A549 (cell line): Measurements from ENCODE around the gene SIGLEC7. TPM values are rescaled to one million over a fixed set of nuclear protein-coding genes. Genes with fewer than 3 reads are reported as not detected.

ENCODE experiments used
- ATAC-seq, 2 experiments: fragments of 200-7000 bp in 1 of 2; fragments of >200 bp in 1 of 2; cut with Nextera tagmentation in 1 of 2; cut with Tn5 transposase in 1 of 2; 3 replicates each; pipeline versions ENCODE4 v1.8.0 to v1.9.1; 2018 to 2020; ENCODE audit warnings: mild to moderate bottlenecking in 1 of 2, moderate library complexity in 1 of 2
- CTCF ChIA-PET: fragments of 300-600 bp; sonication (Branson Sonifier 250); formaldehyde crosslinking; extraction: SDS; loops from one replicate; lab custom pipeline; 2021; ENCODE audit warnings: antibody characterized with exemption, inconsistent platforms; lab: Yijun Ruan, JAX
- POLR2A ChIA-PET: fragments of 350-600 bp; formaldehyde crosslinking; extraction: SDS; loops from one replicate; lab custom pipeline; 2021; ENCODE audit warnings: antibody characterized with exemption, inconsistent platforms; lab: Yijun Ruan, JAX
- DNase-seq, 2 experiments: peaks; one replicate each; pipeline versions ENCODE4 v3.0.0 to v3.0.0-alpha.2; 2011 to 2016; ENCODE audit warnings: low read depth in 1 of 2, low spot score in 1 of 2
- FAIRE-seq: peaks from 2 replicates; lab custom pipeline; 2011; peaks lifted over from hg19 to GRCh38; lab: Jason Lieb, UNC
- H3K27ac ChIP-seq, 2 experiments: fragments of >200 bp; sonication (Bioruptor Twin); formaldehyde crosslinking; 3 replicates each; pipeline ENCODE4 v1.5.1; 2016 to 2017
- H3K4me1 ChIP-seq: fragments of >200 bp; sonication (Bioruptor Twin); formaldehyde crosslinking; 3 replicates; pipeline ENCODE4 v1.6.1; 2016
- H3K4me2 ChIP-seq: fragments of >200 bp; sonication (Bioruptor Twin); formaldehyde crosslinking; 3 replicates; pipeline ENCODE4 v1.6.1; 2016
- H3K4me3 ChIP-seq: fragments of >200 bp; sonication (Bioruptor Twin); formaldehyde crosslinking; 3 replicates; pipeline ENCODE4 v1.5.1; 2016
- H3K9me3 ChIP-seq: fragments of >200 bp; sonication (Bioruptor Twin); formaldehyde crosslinking; 3 replicates; pipeline ENCODE4 v1.6.1; 2016
- ATOH8 ChIP-seq: fragments of 250-450 bp; sonication (Bioruptor Pico); IDR thresholded peaks from 2 replicates; pipeline ENCODE4 v1.5.0; 2020; ENCODE audit warnings: low read depth, mild to moderate bottlenecking, moderate library complexity
- BCL3 ChIP-seq: fragments of >200 bp; sonication (Bioruptor Twin); formaldehyde crosslinking; IDR thresholded peaks from 3 replicates; pipeline ENCODE4 v1.6.1; 2016
- CBX2 ChIP-seq: fragments of 200-600 bp; sonication (generic); IDR thresholded peaks from 2 replicates; pipeline ENCODE4 v1.6.1; 2016; ENCODE audit warnings: low read depth, mild to moderate bottlenecking, borderline replicate concordance
- CBX8 ChIP-seq: fragments of 200-600 bp; sonication (generic); IDR thresholded peaks from 2 replicates; pipeline ENCODE4 v1.6.1; 2016
- CEBPB ChIP-seq, 2 experiments: fragments of >200 bp in 1 of 2; sonication (Bioruptor Twin) in 1 of 2; formaldehyde crosslinking in 1 of 2; IDR thresholded peaks; 2 replicates each; pipeline ENCODE4 v1.6.1; 2012 to 2016
- CHD4 ChIP-seq: fragments of 200-600 bp; sonication (generic); IDR thresholded peaks from 2 replicates; pipeline ENCODE4 v1.6.1; 2016; ENCODE audit warnings: antibody characterized with exemption, mild to moderate bottlenecking, borderline replicate concordance
- EHF ChIP-seq: fragments of 250-450 bp; sonication (Bioruptor Pico); IDR thresholded peaks from 2 replicates; pipeline ENCODE4 v1.5.0; 2020; ENCODE audit warnings: mild to moderate bottlenecking
- FOSL2 ChIP-seq, 2 experiments: fragments of 450-650 bp in 1 of 2; fragments of >200 bp in 1 of 2; sonication (Bioruptor Twin) in 1 of 2; formaldehyde crosslinking; IDR thresholded peaks; 2 replicates each; pipeline versions ENCODE4 v1.5.0 to v1.6.1; 2016 to 2020; ENCODE audit warnings: mild to moderate bottlenecking in 1 of 2, moderate library complexity in 1 of 2
- FOXS1 ChIP-seq: fragments of 250-450 bp; sonication (Bioruptor Pico); IDR thresholded peaks from 2 replicates; pipeline ENCODE4 v1.5.0; 2020; ENCODE audit warnings: mild to moderate bottlenecking, moderate library complexity
- HEYL ChIP-seq: fragments of 250-450 bp; sonication (Bioruptor Pico); IDR thresholded peaks from 2 replicates; pipeline ENCODE4 v1.8.0; 2021; ENCODE audit warnings: mild to moderate bottlenecking, moderate library complexity
- HMGXB4 ChIP-seq: fragments of 250-450 bp; sonication (Bioruptor Pico); IDR thresholded peaks from 2 replicates; pipeline ENCODE4 v1.5.0; 2021; ENCODE audit warnings: mild to moderate bottlenecking, moderate library complexity, borderline replicate concordance
- HOXA7 ChIP-seq: fragments of 250-450 bp; sonication (Bioruptor Pico); IDR thresholded peaks from 2 replicates; pipeline ENCODE4 v1.5.0; 2020; ENCODE audit warnings: mild to moderate bottlenecking, moderate library complexity
- HOXB13 ChIP-seq: fragments of 250-450 bp; sonication (Bioruptor Pico); IDR thresholded peaks from 2 replicates; pipeline ENCODE4 v1.5.0; 2020; ENCODE audit warnings: low read depth, mild to moderate bottlenecking, moderate library complexity
- HOXB5 ChIP-seq: fragments of 250-450 bp; sonication (Bioruptor Pico); IDR thresholded peaks from 2 replicates; pipeline ENCODE4 v1.5.0; 2020; ENCODE audit warnings: mild to moderate bottlenecking, moderate library complexity
- JUN ChIP-seq, 2 experiments: fragments of >200 bp; sonication (Bioruptor Twin); formaldehyde crosslinking; IDR thresholded peaks; 2 replicates in 1 of 2; 3 replicates in 1 of 2; pipeline ENCODE4 v1.6.1; 2016 to 2017
- MAX ChIP-seq: IDR thresholded peaks from 2 replicates; pipeline ENCODE4 v1.6.1; 2012
- MAZ ChIP-seq: fragments of 150-350 bp; IDR thresholded peaks from 2 replicates; pipeline ENCODE4 v1.6.1; 2014; ENCODE audit warnings: antibody characterized with exemption, low read depth, low read length, borderline replicate concordance
- MYC ChIP-seq: IDR thresholded peaks from 2 replicates; pipeline ENCODE4 v1.6.1; 2012; ENCODE audit warnings: mild to moderate bottlenecking, inconsistent platforms, low read length, improper control_type of control experiment, borderline replicate concordance
- NPAS2 ChIP-seq: fragments of 250-450 bp; sonication (Bioruptor Pico); IDR thresholded peaks from 2 replicates; pipeline ENCODE4 v1.8.0; 2022; ENCODE audit warnings: mild to moderate bottlenecking, moderate library complexity, borderline replicate concordance
- NR3C1 ChIP-seq: fragments of >200 bp; sonication (Bioruptor Twin); formaldehyde crosslinking; IDR thresholded peaks from 3 replicates; pipeline ENCODE4 v1.6.1; 2017
- PBX3 ChIP-seq: IDR thresholded peaks from 2 replicates; pipeline ENCODE4 v1.6.1; 2012
- POLR2AphosphoS2 ChIP-seq: conservative IDR thresholded peaks from 2 replicates; pipeline ENCODE4 v1.6.1; 2012; ENCODE audit warnings: low read length, improper control_type of control experiment, inconsistent platforms
- RAD21 ChIP-seq, 2 experiments: fragments of >200 bp in 1 of 2; sonication (Bioruptor Twin) in 1 of 2; formaldehyde crosslinking in 1 of 2; IDR thresholded peaks in 1 of 2; conservative IDR thresholded peaks in 1 of 2; 2 replicates in 1 of 2; 3 replicates in 1 of 2; pipeline ENCODE4 v1.6.1; 2012 to 2018; ENCODE audit warnings: inconsistent platforms in 1 of 2
- RCOR1 ChIP-seq: fragments of 150-350 bp; IDR thresholded peaks from 2 replicates; pipeline ENCODE4 v1.6.1; 2014; ENCODE audit warnings: antibody characterized with exemption, low read length, low read depth
- TP53 ChIP-seq: fragments of 250-450 bp; sonication (Bioruptor Pico); IDR thresholded peaks from 2 replicates; pipeline ENCODE4 v1.5.0; 2021; ENCODE audit warnings: mild to moderate bottlenecking, moderate library complexity
- USF2 ChIP-seq: fragments of 450-650 bp; IDR thresholded peaks from 2 replicates; pipeline ENCODE4 v1.6.1; 2014; ENCODE audit warnings: antibody characterized with exemption
- ZFP36 ChIP-seq: fragments of 450-650 bp; IDR thresholded peaks from 2 replicates; pipeline ENCODE4 v1.6.1; 2014; ENCODE audit warnings: borderline replicate concordance; ENCODE audit not compliant: partially characterized antibody
- ZNF302 ChIP-seq: fragments of 250-450 bp; sonication (Bioruptor Pico); IDR thresholded peaks from 2 replicates; pipeline ENCODE4 v1.9.0; 2021; ENCODE audit warnings: inconsistent platforms, mild to moderate bottlenecking, moderate library complexity
- WGBS: methylation state at CpG from one replicate; pipeline ENCODE4 v1.1.6; 2017; ENCODE audit errors: missing lambda C conversion rate; 5-methylcytosine and 5-hydroxymethylcytosine counted together
- polyA plus RNA-seq, 4 experiments: library from polyadenylated mRNA; depleted of rRNA in 3 of 4; stranded (reverse); fragments of >200 nt; fragmentation: RNase III in 1 of 4; extraction: RNeasy Plus Mini Kit Qiagen cat#74134 plus additional on column Dnase treatment in 1 of 4; gene quantifications; 2 replicates in 3 of 4; 3 replicates in 1 of 4; pipeline ENCODE4 v1.2.3, GENCODE V29; 2011 to 2017

Gene SIGLEC7
- polyA plus RNA-seq, 2 of the 4 experiments (the other 2 are of a cell fraction), result not detected

- FAIRE-seq, result no peak
- Histone ChIP-seq H3K27ac (no peak overlapping the region), H3K4me2 (no peak overlapping the region), H3K4me1 (peaks cover 10% of the 10 kb centered on the region), H3K9me3 (no peaks in the 10 kb centered on the region), H3K4me3 (no peak overlapping the region)
- ATAC-seq, result peak; percentile 31 to 36; a peak in 4 of 6 replicates
- DNase-seq, result peak; percentile 55 to 64
- CTCF ChIA-PET, result interaction anchor here (1.2 kb wide), 1 partner anchor 15 kb away, joined by 4 read pairs; no protein-coding TSS in a partner anchor
- POLR2A ChIA-PET, result no interaction called here
- WGBS, result 7% methylated on average over 6 of the region's 6 CpGs
- TF ChIP-seq FOSL2 (IDR thresholded peaks at IDR 0.05) (no peak), FOSL2 (CRISPR knock-in tag; IDR thresholded peaks at IDR 0.05) (no peak), JUN (IDR thresholded peaks at IDR 0.05) (no peak), RAD21 (conservative IDR thresholded peaks at IDR 0.05 in 1 of 2, IDR thresholded peaks at IDR 0.05 in 1 of 2) (no peak), TP53 (CRISPR knock-in tag) (no peak), HEYL (CRISPR knock-in tag) (no peak), PBX3 (no peak), USF2 (no peak), HOXA7 (CRISPR knock-in tag) (no peak), ZNF302 (no peak), MYC (no peak), ZFP36 (no peak), FOXS1 (CRISPR knock-in tag) (no peak), POLR2AphosphoS2 (no peak), HOXB13 (CRISPR knock-in tag) (no peak), MAX (no peak), CBX8 (no peak), MAZ (no peak), CEBPB (IDR thresholded peaks at IDR 0.05) (no peak), EHF (CRISPR knock-in tag) (no peak)
- TF ChIP-seq, all 56 proteins: peak for 0
Measured at GRCh38 chr19:51111606-51112005, 30.5 kb upstream of the SIGLEC7 start.

- H3K4me2 ChIP-seq, result no peak overlapping the region
- no peaks in the 10 kb centered on the region for H3K9me3 ChIP-seq
- DNase-seq, result no peak
- CTCF ChIA-PET, result interaction anchor here (0.6 to 1.6 kb wide), 6 partner anchors 24 to 275 kb away, joined by 3 to 4 read pairs (median 4); no protein-coding TSS in a partner anchor
- H3K27ac ChIP-seq, result no peak overlapping the region
- TF ChIP-seq HOXB13 (CRISPR knock-in tag), result no peak
- TF ChIP-seq ATOH8 (CRISPR knock-in tag), result no peak
- TF ChIP-seq CHD4, result no peak
- TF ChIP-seq CBX8, result no peak
- no peak for TF ChIP-seq RCOR1
- TF ChIP-seq NPAS2 (CRISPR knock-in tag), result no peak
- TF ChIP-seq MYC, result no peak
- no peak for TF ChIP-seq HMGXB4 (CRISPR knock-in tag)
- no peak for TF ChIP-seq NR3C1
- no peak for TF ChIP-seq ZFP36
- no peak for TF ChIP-seq HOXB5 (CRISPR knock-in tag)
- no peak for TF ChIP-seq CBX2
- no peak for TF ChIP-seq BCL3
- POLR2A ChIA-PET, result no interaction called here
- FAIRE-seq, result peak; percentile 23
- H3K4me3 ChIP-seq, result no peak overlapping the region
- ATAC-seq, result no peak
- 12% methylated on average over 6 of the region's 6 CpGs for WGBS
- no peaks in the 10 kb centered on the region for H3K4me1 ChIP-seq
Measured at GRCh38 chr19:51114087-51114729, 27.9 kb upstream of the SIGLEC7 start.
